NCI-H446 (cell line): ENCODE results near the gene MT1E.

Experiments
- DNase-seq, 2 experiments: peaks; one replicate each; lab custom pipeline; 2025; lab: John Stamatoyannopoulos, UW

MT1E gene

GRCh38 chr16:56626685-56627084 lies 1.1 kb downstream of the MT1E start:
- DNase-seq, result no peak

- DNase-seq, result no peak
Observed at GRCh38 chr16:56628486-56629350, 3.1 kb downstream of the MT1E start.

- no peak for DNase-seq
Observed at GRCh38 chr16:56629531-56629930, 4.0 kb downstream of the MT1E start.

- no peak for DNase-seq
Observed at GRCh38 chr16:56630134-56630533, 4.6 kb downstream of the MT1E start.

GRCh38 chr16:56631197-56631596 lies 5.6 kb downstream of the MT1E start:
- no peak for DNase-seq

GRCh38 chr16:56631832-56632155 lies 6.2 kb downstream of the MT1E start:
- DNase-seq, result no peak

GRCh38 chr16:56632156-56632847 lies 6.7 kb downstream of the MT1E start, which contains the start of gene MT1M:
MT1M (plus strand) TSS chr16:56632659; CDS start chr16:56632732, 73 bp downstream.
- DNase-seq, result no peak

GRCh38 chr16:56632848-56633365 lies 7.3 kb downstream of the MT1E start:
- no peak for DNase-seq

- no peak for DNase-seq
Observed at GRCh38 chr16:56633535-56633934, 8.0 kb downstream of the MT1E start.

GRCh38 chr16:56634715-56635440 lies 9.3 kb downstream of the MT1E start:
- DNase-seq, result no peak

- no peak for DNase-seq
Observed at GRCh38 chr16:56635441-56635967, 9.9 kb downstream of the MT1E start.

GRCh38 chr16:56636616-56637413 lies 11.2 kb downstream of the MT1E start:
- no peak for DNase-seq

GRCh38 chr16:56637814-56638750 lies 12.5 kb downstream of the MT1E start, which contains the start of gene MT1A:
MT1A (plus strand) TSS chr16:56638666; CDS start chr16:56638739, 73 bp downstream.
- DNase-seq, result no peak

GRCh38 chr16:56639045-56639444 lies 13.5 kb downstream of the MT1E start:
- no peak for DNase-seq

GRCh38 chr16:56640076-56640475 lies 14.5 kb downstream of the MT1E start:
- no peak for DNase-seq

GRCh38 chr16:56641166-56641565 lies 15.6 kb downstream of the MT1E start:
- no peak for DNase-seq

- DNase-seq, result no peak
Observed at GRCh38 chr16:56643080-56643778, 17.6 kb downstream of the MT1E start.

GRCh38 chr16:56643833-56644232 lies 18.3 kb downstream of the MT1E start:
- no peak for DNase-seq

GRCh38 chr16:56645311-56645710 lies 19.7 kb downstream of the MT1E start:
- no peak for DNase-seq
